Hematopoietic multipotent progenitor cell treated with erythropoietin and hydrocortisone succinate and interleukin-3 and kit ligand, for 6 days (in vitro differentiated cells): ENCODE data around the gene PYGO2.
"Not testable (repeated sequence)": the region's sequence is repeated elsewhere in the genome, so short reads cannot be mapped to it uniquely, and the experiment has no call there.

Experiments used
- DNase-seq: peaks from one replicate; pipeline ENCODE4 v3.0.0-alpha.2; 2015

The PYGO2 gene

DNA sequence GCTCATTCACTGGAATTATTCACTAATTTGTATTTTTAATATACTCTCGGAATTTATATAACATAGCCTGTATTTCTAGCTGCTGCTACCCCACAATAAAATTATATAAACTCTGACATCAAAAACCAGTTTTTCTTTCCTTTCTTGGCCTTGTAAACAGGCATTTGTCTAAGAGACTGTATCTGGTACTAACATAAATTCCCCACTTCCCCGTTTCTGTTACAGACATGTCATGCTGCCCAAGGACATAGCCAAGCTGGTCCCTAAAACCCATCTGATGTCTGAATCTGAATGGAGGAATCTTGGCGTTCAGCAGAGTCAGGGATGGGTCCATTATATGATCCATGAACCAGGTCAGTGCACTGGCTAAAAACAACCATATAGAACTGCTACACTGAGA, 16.2 kb upstream of the PYGO2 start:
- not testable (repeated sequence) for DNase-seq

DNA sequence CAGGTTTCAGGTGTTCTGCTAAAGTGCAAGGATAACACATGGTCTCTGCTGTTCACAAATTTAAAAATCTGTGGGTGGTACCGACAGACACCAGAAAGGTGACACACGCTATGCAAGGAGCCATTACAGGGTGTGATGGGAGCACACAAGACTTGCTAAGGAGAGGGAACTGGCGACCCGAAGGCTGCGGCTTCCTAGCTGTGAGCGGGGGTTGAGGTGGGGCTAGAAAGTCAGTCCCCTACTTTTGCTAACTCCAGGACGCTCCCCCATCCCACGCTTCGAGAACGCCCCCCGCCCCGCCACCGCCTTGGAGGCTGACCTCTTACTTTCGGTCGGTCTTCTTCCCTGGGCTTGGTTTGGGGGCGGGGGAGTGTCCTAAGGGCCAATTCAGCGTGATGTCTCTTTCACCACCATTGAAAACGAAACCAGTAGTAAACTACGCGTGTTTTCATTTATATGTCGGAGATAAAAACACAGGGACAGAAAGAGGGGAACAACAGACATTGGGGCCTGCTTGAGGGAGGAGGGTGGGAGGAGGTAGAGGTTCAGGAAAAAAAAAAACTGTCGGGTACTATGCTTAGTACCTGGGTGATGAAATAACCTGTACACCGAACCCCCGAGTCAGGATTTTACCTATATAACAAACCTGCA, 14.0 kb upstream of the PYGO2 start:
- DNase-seq: peak; percentile 72

DNA sequence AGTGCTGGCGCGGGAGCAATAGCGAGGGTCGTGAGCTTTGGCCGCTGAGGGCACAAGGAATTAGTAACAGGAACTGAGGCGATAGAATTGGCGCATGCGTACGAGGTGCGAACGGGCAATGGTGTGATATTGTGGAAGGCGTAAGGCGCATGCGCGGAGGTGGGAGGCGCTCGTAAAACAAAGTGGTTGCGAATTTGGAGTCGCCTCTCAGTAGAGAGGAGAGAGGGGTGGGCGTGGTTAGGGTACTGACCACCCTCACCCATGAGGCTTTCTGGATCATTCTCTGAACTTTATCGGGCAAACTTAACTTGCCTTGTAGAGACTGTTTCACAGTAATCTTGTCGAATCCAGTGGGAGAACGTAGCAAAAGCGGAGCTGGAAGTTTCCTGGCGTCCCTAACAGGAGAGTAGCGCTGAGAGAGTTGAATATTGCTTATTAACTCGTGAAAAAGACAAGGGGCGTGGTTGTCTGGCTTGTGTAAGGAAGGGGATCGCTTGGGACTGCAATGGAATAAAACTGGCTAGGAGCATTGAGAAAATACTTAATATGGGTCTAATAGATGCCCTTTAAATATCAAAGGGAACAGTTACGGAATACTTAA, 13.3 kb upstream of the PYGO2 start:
- DNase-seq: peak; percentile 99

DNA sequence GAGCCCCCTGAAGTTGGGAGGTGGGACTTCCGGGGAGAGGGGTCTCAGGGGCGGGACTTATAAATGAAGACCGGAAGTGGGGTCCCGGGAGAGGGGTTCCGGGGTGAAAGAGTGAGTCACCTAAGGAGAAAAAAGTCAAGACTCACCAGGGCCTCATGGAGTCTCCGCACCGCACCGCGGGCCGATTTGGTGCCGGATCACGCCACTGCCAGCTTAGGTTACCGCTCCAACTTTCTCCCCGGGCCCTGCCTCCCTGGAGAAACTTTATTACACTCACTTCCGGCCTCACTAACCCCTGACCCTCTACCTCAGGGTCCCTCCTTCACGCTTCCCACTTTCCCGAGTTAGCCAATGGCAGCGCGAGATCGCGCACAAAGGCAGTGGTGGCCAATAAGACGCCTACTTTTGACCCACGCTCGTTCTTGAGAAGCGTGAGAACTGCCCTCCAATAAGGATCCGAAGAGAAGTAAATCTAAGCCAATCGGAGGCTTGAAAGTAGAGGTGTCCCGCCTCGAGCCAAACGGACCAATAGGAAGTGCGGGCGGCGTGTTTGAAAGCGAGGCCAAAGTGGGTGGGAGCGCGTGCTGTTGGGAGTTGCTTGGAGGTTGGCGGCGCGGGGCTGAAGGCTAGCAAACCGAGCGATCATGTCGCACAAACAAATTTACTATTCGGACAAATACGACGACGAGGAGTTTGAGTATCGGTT, 12.7 kb upstream of the PYGO2 start, which contains the start of gene CKS1B:
Gene CKS1B (plus strand): TSS at position 580 of the 706 bp plus-strand sequence. CDS start 65 bp downstream, at position 645.
- peak; percentile 100 for DNase-seq

DNA sequence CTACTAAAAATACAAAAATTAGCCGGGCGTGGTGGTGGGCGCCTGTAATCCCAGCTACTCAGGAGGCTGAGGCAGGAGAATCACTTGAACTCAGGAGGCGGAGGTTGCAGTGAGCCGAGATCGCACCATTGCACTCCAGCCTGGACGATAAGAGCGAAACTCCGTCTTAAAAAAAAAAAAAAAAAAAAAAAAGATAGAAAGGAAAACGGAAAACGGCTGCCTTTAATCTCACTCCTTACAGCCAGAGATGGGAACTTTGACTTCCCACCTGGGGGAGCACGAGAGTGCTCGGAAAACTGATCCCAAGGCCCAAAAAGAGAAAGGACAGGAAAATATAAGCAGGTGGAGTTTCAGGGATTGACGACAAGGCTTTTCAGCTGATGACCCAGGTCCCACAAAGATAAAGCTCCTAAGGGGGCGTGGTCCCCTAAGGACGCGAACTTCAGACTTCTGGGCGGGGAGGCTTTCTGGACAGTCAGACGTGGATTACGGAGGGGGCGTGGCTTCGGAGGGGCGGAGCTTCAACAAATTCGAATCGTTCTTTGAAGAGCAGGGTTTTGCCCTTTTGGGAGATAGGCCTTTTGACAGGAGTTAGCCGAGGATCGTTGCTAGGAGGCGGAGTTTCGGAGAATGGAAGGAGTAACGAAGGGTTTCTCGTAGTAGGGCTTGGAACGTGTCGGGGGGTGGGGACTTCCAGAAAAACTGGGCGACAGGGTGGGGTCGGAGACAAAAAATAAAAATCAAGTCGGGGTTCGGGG, 11.9 kb upstream of the PYGO2 start:
- DNase-seq: peak; percentile 100

DNA sequence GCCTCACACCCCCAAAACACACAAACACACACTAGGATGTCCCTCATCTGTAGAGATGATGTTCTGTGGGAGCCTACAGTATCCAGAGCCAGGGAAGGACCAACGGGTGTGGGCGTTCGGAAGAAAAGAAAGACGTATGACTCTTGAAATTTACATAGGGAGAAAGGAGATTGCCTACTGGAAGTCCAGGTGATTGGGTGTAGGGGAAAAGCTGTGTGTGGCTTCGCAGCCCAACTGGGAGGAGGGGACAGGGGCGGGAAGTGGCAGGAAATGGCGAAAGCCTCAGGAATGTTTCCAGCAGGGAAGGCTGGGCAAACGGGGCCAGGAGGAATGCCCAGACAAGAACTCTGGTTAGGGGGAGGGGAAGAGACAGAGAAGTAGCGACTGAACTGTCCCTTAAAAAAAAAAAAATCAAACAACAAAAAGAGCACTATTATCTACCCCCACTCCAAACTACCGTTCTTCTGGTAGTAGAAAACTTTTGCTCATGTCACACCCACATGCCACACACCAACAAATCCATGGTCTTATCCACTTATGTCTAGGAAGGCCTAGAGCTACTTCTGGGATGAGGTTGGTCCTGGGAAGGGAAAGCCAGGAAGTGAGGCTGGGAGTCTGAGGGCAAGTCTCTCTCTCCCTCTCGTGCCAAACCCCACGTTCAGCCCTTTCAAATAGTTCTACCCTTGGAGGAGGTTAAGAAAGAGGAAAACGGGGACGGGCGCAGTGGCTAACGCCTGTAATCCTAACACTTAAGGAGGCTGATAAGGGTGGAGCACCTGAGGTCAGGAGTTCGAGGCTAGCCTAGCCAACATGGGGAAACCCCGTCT, 11.1 kb upstream of the PYGO2 start:
- DNase-seq: peak; percentile 36

DNA sequence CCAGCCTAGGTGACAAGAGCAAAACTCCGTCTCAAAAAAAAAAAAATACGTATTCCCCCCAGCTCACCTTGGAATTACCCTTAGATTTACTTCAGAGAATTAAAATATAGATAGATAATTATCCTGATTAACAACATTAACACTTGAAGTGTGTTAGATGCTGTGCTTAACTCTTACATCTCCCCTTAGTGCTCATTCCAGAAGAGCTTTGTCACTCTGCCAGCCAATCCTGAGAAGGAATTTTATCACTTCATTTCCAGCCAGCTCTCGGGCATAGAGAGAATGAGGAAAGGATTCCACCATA, 10.6 kb upstream of the PYGO2 start:
- DNase-seq: peak; percentile 23

DNA sequence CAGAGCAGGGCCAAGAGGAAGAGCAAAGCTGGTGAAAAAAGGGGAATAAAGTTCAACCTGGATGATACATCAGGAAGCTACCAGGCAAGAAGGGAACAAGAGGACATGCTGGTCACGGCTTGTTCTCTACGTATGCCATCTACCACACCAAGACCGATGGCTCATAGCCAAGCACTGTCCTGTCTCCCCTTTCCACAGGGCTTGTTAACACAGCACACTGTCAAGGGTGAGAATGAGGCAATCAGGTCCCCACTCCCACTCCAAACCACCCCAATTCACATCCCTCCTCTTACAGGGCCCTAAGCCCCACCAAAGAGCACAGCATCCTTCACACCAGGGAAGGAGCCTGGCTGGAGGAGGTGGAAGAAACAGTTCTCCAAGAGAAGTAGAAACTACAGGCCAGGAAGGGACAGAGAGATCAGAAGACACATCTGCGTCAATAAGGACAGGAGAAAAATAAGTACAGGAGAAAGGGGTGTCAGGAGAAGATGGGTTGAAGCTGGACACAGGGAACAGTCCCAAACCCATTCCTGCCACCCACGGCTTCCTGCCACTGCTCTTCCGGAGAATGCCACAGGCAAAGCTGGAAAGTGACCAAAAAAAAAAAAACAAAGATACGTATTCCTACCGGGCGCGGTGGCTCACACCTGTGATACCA, 9.9 kb upstream of the PYGO2 start:
- DNase-seq: peak; percentile 43

DNA sequence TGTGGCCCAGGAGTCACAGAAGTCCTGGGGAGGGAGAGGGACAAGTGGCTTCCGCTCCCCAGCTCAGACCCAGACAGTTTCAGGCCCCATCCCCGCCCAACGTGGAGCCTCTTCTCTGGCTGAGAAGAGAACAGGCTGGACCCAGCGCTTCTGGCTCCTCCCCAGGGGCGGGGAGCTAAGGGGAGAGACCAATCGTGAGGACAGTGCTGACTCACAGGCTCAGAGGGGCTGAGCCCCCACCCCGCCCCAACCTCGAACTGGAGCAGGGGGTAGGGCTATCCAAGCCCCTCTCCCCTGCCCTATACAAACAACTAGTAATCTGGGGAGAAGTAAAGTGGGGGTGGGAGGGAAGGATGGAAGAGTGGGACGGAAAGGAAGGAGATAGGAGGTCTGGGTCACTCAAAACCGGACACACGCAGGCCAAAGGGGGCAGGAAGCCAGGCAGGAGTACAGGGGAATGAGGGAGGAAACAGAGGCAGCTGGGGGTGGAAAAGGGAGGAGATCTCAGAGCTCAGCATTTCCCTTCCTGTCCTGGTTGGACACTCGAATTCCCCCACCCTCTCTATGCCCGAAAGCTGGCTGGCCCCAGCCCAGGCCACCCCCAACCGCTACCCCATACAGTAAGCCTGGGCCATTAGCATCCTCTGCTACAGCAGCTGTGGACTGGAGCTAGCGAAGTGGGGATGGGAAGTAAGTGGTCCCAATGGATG, 9.2 kb upstream of the PYGO2 start, which contains the start of gene SHC1:
Gene SHC1 (minus strand): TSS at position 117 of the 710 bp plus-strand sequence. CDS start 221 bp downstream, outside the sequence.
- DNase-seq: peak; percentile 95

DNA sequence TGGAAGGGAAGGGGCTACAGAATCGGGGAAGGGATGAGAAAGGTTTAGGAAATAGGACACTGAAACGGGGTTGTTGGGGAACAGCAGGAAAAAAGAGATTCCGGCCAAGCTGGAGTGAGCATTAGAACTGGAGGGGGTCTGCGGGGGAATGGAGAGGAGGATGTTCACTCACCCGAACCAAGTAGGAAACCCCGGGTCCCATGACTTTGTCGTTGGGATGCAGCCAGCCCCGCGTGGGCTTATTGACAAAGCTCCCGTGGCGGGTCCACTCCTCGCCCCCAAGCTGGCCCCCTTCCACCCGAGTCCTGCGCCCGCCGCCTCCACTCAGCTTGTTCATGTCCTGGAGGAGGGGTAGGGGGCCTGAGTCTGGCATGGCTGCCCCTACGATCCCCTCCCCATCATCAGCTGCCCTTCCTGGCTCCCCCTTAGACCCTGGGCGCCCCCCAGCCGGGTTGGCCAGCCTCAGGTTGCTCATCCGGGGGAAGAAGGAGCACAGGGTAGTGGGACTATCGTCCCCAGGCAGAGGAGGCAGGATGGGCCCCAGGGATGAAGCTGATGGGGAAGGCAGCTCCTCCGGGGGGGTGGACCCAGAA, 8.4 kb upstream of the PYGO2 start:
- no peak for DNase-seq

DNA sequence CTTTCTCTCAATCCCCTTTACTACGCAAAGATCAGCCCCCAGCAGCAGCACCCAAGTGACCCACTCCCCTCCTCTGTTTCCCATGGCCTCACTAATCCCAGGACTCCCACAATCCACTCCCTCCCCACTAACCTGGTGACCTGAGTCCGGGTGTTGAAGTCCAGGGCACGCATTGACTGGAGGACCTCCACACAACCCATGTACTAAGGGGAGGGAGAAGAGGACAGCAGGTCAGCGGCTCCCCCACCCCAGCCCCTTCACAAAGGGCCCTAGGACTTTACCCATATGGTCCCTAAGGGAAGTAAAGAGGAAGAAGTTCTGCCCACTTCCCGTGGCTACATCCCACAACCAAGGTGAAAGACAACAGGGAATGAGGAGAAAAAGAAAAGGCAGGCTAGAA, 7.7 kb upstream of the PYGO2 start:
- no peak for DNase-seq

DNA sequence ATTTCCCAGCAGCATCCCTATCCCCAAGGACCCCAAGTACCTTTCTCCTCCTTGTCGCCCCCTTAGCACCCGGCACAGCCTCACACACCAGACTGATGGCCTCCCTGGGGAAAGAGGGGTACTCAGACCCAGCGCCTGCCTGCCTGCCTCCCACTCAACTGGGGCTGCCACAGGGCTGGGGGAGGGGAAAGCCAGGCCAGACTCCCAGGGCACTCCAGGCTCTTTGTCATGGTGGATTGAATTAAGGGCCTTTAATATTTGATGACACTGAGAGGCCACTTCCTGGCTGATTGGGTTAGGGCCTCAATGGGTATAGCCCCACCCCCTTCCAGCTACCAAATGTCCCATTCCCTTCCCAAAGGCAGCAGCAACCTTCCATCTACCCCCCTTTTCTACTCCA, 7.1 kb upstream of the PYGO2 start:
- no peak for DNase-seq

DNA sequence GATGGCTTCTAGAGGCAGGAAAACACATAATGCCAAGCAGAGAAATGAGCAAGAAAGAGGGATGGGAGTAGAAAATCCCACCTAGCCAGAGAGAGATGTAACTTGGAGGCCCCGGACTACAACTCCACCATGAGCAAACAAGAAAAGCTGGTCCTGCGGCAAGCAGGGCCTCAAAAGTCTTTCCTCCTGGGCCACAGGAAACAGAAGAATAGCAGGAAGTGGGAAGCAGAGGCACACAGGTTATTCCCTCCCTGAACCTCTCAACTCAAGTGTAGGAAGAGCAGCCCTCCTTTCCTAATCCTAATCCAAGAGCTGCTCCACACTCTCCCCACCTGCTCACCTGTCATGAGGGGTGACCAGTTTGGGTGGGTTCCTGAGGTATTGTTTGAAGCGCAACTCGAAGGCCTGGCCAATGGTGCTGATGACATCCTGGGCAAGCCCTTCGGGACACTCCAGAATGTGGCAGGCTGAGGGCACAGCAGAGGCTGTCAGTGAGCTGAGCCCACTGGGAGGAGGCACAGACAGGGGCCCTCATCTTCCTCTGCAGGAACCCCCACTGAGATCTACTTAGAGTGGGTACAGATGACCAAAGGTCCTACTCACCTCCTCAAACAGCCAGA, 5.9 kb upstream of the PYGO2 start:
- no peak for DNase-seq

DNA sequence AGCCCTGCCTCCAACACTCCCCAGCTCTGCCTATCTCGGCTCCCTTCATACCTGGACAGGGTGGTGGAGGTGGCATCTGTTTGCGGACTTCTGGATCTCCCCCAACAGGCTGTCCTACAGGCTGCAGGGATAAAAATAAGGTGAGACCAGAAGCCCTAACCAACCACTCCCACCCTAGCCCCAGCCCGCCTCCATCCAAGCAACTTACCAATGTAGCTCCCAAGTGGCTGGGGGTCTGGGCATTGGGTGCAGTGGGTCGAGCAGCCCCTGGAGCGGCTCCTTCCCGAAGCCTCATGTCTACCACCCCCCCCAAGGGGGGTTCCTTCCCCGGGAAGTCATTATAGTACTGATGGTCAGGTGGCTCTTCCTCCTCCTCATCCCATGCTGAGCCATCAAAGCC, 4.5 kb upstream of the PYGO2 start:
- DNase-seq: no peak

DNA sequence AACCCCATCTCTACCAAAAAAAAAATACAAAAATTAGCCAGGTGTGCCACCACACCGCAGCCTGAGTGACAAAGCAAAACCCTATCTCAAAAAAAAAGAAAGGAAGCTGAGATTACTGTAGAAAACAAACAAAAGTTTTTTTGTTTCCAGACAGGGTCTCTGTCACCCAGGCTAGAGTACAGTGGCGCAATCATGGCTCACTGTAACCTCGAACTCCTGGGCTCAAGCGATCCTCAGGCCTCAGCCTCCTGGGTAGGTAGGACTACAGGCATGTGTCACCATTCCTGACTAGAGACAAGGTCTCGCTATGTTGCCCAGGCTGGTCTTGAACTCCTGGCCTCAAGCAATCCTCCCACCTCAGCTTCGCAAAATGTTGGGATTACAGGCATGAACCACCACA, 2.8 kb upstream of the PYGO2 start:
- DNase-seq: no peak

DNA sequence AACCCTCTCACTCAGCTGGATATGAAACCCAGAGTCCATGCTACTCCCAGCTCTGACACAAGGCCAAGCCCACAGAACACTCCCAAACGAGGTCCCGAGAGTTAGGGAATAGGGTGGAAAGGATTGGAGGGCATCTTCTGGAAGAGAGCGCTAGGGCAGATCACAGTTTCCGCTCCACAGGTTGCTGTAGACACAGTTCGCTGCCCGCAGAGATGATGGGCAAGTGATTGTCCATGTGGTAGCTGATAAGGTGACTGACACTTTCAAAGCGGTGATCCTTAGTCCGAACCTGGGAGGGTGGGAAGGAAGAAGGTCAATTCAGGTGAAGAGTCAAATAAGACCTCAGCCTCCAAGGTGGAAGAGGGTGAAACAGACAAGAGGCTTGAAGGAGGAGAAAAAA, 2.1 kb upstream of the PYGO2 start:
- no peak for DNase-seq

DNA sequence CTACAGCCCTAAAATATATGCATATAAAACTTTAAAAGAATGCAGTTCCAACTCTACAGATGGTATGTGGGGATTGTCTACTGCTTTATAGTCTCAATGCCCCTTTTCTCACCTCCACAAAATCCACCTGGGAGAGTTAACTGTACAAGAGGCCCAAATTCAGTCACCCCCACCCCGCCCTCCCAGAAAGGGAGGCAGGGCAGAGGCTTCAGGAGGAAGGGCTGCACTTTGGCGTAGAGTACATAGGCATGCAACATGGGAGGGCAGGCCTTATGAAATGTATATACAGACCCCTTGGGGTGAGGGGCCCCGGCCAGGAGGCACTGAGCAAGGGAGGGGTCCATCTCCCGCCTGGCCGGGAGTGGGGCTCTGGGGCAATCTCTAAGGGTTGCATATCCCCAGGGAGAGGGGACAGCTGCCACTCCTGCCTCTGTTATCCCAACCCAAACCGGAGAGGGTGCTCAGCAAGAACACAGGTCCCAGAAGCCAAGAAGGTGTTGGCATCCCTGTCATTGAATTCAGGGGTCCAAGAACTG, 1.3 kb upstream of the PYGO2 start:
- no peak for DNase-seq

DNA sequence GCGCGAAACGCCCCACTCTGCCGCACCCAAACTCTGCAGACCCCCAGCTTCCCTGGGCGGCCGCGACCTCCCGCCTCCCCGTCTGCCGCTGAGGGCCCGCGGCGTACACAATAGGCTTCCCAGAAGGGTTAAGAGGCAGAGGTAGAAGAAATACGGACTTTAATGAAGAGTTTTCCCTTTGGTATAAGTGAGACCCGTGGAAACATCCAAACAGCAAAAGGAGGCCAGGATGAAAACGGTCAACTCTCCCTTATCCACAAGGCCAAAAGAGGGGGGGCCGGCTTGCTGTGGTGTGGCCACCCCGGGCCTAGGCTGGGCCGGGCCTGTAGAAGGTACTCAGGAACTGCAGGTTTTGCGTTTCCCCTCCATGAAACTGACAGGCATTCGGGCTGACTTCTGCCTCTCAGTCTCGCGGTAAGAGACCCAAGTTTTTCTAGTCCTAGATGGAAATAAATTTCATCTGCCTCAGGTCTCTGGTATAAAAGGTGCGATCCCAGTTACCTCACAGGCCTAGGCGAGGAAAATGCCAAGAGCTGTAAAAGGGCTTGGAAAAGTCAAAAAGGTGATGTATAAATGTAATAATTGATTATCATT, 671 bp upstream of the PYGO2 start:
- DNase-seq: peak; percentile 66

DNA sequence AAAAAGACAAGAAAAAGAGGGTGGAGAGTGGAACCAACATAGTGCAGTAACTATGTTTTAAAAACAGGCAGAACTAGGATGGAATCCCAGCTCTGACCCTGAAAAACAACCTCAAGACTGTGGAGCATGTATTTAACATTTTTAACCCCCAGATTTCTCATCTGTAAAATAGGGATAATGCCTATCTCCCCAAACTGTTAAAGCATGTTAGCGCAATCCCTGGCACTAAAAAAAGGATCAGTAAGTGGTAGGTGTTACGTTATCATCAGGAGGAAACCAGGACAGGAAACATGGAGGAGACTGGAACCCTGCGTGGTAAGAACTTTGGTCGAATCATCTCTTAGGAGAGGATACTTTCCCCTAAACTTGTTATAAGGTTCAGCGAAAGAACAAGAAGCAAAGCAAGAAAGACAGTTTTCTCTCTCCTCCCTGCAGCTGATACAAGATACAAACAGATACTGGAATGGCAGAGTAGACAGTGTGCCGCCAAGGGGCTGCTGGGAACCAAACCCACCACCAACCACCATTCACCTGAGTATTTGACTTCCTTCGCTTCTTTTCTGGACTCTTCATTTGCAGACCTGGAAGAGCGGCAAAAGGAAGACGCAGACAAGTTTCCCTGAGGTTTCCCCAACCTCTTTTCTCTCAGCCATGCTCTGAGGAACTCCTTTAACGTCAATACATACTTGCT, 991 bp downstream of the PYGO2 start:
- DNase-seq: peak; percentile 47
